HEK293 (cell line): ENCODE measurements around the gene KRT38.

Source experiments
- CTCF ChIP-seq: fragments of 450-650 bp; formaldehyde crosslinking; IDR thresholded peaks from 2 replicates; pipeline ENCODE4 v1.5.1; 2016; ENCODE audit warnings: missing biosample characterization, missing genetic modification characterization
- ELK4 ChIP-seq: IDR thresholded peaks from 2 replicates; pipeline ENCODE4 v1.6.1; 2011; ENCODE audit warnings: mild to moderate bottlenecking, low read depth, low read length, borderline replicate concordance
- KLF9 ChIP-seq: fragments of 450-650 bp; formaldehyde crosslinking; IDR thresholded peaks from 2 replicates; pipeline ENCODE4 v1.5.1; 2016; ENCODE audit warnings: missing biosample characterization, missing genetic modification characterization, low read depth
- MYNN ChIP-seq: fragments of 450-650 bp; formaldehyde crosslinking; IDR thresholded peaks from 2 replicates; pipeline ENCODE4 v1.5.1; 2016; ENCODE audit warnings: missing biosample characterization, missing genetic modification characterization, borderline replicate concordance
- REST ChIP-seq: fragments of 450-650 bp; formaldehyde crosslinking; IDR thresholded peaks from 2 replicates; pipeline ENCODE4 v1.5.1; 2016; ENCODE audit warnings: missing biosample characterization, missing genetic modification characterization
- ZBTB10 ChIP-seq: fragments of 450-650 bp; formaldehyde crosslinking; IDR thresholded peaks from 2 replicates; pipeline ENCODE4 v1.5.1; 2016; ENCODE audit warnings: missing biosample characterization, missing genetic modification characterization
- ZBTB48 ChIP-seq: fragments of 450-650 bp; formaldehyde crosslinking; IDR thresholded peaks from 2 replicates; pipeline ENCODE4 v1.5.1; 2016; ENCODE audit warnings: missing biosample characterization, missing genetic modification characterization
- ZBTB49 ChIP-seq: fragments of 450-650 bp; formaldehyde crosslinking; IDR thresholded peaks from 2 replicates; pipeline ENCODE4 v1.5.1; 2016; ENCODE audit warnings: missing biosample characterization, missing genetic modification characterization, low read depth
- ZNF239 ChIP-seq: fragments of 450-650 bp; formaldehyde crosslinking; IDR thresholded peaks from 2 replicates; pipeline ENCODE4 v1.5.1; 2016; ENCODE audit warnings: missing biosample characterization, missing genetic modification characterization
- ZNF274 ChIP-seq, 2 experiments: fragments of 200-500 bp in 1 of 2; fragments of 450-650 bp in 1 of 2; sonication (Bioruptor generic) in 1 of 2; formaldehyde crosslinking in 1 of 2; IDR thresholded peaks; 2 replicates each; pipeline versions ENCODE4 v1.5.1 to v1.6.1; 2014 to 2016; ENCODE audit warnings: borderline replicate concordance in 1 of 2, inconsistent platforms in 1 of 2, low read length in 1 of 2, missing biosample characterization in 1 of 2, missing genetic modification characterization in 1 of 2
- ZNF37A ChIP-seq: fragments of 450-650 bp; IDR thresholded peaks from 2 replicates; pipeline ENCODE4 v1.5.1; 2018; ENCODE audit warnings: missing biosample characterization, missing genetic modification characterization
- ZNF596 ChIP-seq: fragments of 450-650 bp; IDR thresholded peaks from 2 replicates; pipeline ENCODE4 v1.5.0; 2018; ENCODE audit warnings: missing biosample characterization, mild to moderate bottlenecking, missing genetic modification characterization, moderate library complexity

- TF ChIP-seq CTCF: no peak
- TF ChIP-seq ZNF37A: no peak
- no peak for TF ChIP-seq REST
- no peak for TF ChIP-seq ELK4
- no peak for TF ChIP-seq ZNF274 (IDR thresholded peaks at IDR 0.05; ENCODE audit: low read length)
- no peak for TF ChIP-seq ZNF274 (tag by site-specific recombination; IDR thresholded peaks at IDR 0.05; ENCODE audit: borderline replicate concordance)
- no peak for TF ChIP-seq MYNN
- no peak for TF ChIP-seq ZNF596
- no peak for TF ChIP-seq KLF9 (tag by site-specific recombination)
- no peak for TF ChIP-seq ZBTB48
- TF ChIP-seq ZBTB49 (tag by site-specific recombination): no peak
- TF ChIP-seq ZNF239: no peak
- no peak for TF ChIP-seq ZBTB10 (tag by site-specific recombination)
Observed at GRCh38 chr17:41437254-41437653, 3.5 kb downstream of the KRT38 start.
